ENCODE measurements around the gene LHX5. TPM values are rescaled to one million over a fixed set of nuclear protein-coding genes. Genes with fewer than 3 reads are reported as not detected.

The LHX5 gene
- total RNA-seq, 1 donor from 2014 or later: 0.50 TPM

DNA sequence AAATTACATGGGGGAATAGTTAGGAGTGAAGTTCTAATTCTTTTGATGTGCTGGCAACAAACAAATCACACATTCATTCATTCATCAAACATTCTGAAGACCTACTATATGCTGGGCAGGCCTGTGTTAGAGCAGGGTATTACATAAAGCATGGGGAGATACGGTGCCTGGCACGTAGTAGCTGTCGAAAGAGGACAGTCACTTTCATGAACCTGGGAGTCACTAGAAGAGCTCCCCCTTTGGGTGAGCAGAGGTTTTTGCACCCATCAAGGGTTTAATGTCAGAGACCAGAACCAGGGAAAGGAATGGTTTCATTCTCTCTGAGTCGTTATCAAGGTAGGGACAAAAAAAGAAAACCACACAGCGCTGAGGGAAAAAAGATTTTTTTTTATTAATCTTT lies 10.0 kb downstream of the LHX5 start:
- Histone ChIP-seq H3K27me3 (ENCODE audit: control insufficient read depth, insufficient read depth, low read length) (peaks cover 71% of the 10 kb centered on the region), H3K36me3 (ENCODE audit: control insufficient read depth, insufficient read depth, low read length) (no peaks in the 10 kb centered on the region), H3K4me3 (ENCODE audit: low read depth, low read length) (no peak overlapping the region)
- TF ChIP-seq, protein P1, sequence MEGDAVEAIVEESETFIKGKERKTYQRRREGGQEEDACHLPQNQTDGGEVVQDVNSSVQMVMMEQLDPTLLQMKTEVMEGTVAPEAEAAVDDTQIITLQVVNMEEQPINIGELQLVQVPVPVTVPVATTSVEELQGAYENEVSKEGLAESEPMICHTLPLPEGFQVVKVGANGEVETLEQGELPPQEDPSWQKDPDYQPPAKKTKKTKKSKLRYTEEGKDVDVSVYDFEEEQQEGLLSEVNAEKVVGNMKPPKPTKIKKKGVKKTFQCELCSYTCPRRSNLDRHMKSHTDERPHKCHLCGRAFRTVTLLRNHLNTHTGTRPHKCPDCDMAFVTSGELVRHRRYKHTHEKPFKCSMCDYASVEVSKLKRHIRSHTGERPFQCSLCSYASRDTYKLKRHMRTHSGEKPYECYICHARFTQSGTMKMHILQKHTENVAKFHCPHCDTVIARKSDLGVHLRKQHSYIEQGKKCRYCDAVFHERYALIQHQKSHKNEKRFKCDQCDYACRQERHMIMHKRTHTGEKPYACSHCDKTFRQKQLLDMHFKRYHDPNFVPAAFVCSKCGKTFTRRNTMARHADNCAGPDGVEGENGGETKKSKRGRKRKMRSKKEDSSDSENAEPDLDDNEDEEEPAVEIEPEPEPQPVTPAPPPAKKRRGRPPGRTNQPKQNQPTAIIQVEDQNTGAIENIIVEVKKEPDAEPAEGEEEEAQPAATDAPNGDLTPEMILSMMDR (IDR thresholded peaks at IDR 0.05; ENCODE audit: insufficient read depth, low read length, poor library complexity, severe bottlenecking): peak; percentile 50
- DNase-seq (ENCODE audit: low read depth): no peak

DNA sequence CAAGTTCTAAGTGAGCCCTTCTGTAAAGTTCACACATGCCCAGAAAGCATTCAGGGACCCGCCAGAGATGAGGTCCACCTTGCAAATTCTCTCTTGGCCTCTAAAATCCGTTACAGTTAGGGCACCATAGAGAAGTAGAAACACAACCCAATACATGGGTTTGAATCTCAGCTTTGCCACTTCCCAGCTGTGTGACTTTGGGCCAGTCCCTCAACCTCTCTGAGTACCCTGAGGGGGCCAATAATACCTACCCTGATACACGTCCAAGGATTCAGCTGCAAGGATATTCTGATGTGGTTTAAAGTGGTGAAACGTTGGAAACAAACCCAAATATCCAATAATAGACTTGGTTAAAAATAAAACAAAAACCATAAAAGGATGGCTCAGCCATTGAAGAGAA lies 11.7 kb downstream of the LHX5 start:
- no peak for DNase-seq (ENCODE audit: low read depth)
- H3K36me3 ChIP-seq (ENCODE audit: control insufficient read depth, insufficient read depth, low read length): no peaks in the 10 kb centered on the region
- no peak overlapping the region for H3K4me3 ChIP-seq (ENCODE audit: low read depth, low read length)
- H3K27me3 ChIP-seq (ENCODE audit: control insufficient read depth, insufficient read depth, low read length): peaks cover 59% of the 10 kb centered on the region
- TF ChIP-seq, protein P1 (IDR thresholded peaks at IDR 0.05; ENCODE audit: insufficient read depth, low read length, poor library complexity, severe bottlenecking): no peak

DNA sequence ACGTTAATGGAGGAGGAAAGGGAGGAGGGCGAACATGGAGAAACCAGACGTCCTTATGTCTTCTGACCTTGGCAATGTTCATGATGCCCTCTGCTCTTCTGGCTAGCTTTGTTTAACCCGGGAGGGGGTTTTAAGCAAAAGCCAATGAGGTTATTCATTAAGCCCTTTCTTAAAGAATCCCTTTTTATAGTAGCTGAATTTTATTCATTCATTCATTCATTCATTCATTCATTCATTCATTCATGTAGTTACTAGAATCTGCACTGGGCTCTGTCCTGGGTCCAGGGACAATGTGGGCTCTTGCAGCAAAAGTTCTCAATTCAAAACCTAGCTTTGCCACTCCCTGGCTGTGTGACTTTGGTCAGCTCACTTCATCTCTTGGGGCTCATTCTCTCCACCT lies 14.0 kb downstream of the LHX5 start:
- Histone ChIP-seq H3K4me3 (ENCODE audit: low read depth, low read length) (no peak overlapping the region), H3K36me3 (ENCODE audit: control insufficient read depth, insufficient read depth, low read length) (no peaks in the 10 kb centered on the region), H3K27me3 (ENCODE audit: control insufficient read depth, insufficient read depth, low read length) (peaks cover 36% of the 10 kb centered on the region)
- DNase-seq (ENCODE audit: low read depth): no peak
- TF ChIP-seq, protein P1 (IDR thresholded peaks at IDR 0.05; ENCODE audit: insufficient read depth, low read length, poor library complexity, severe bottlenecking): no peak

DNA sequence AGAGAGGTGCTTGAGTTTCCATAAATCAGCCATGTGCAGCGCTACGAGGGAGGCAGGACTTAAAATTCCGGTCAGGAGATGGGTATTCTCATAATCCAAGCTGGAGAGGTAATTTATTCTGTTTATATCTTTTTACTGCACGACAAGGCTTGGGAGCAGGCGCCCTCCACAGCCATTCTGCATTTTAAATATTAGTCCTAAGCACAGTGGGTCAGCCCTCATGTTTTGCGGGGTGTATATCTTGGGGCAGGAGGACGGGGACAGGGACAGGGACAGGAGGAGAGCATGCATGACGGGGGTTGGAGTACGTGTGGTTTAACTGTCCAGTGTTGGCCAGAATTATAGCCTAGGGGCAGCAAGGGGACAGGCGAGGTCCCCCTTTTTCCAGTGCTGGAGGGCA lies 14.5 kb downstream of the LHX5 start:
- H3K27me3 ChIP-seq (ENCODE audit: control insufficient read depth, insufficient read depth, low read length): peaks cover 31% of the 10 kb centered on the region
- DNase-seq (ENCODE audit: low read depth): no peak
- TF ChIP-seq, protein P1 (IDR thresholded peaks at IDR 0.05; ENCODE audit: insufficient read depth, low read length, poor library complexity, severe bottlenecking): no peak
- no peaks in the 10 kb centered on the region for H3K36me3 ChIP-seq (ENCODE audit: control insufficient read depth, insufficient read depth, low read length)
- no peak overlapping the region for H3K4me3 ChIP-seq (ENCODE audit: low read depth, low read length)

DNA sequence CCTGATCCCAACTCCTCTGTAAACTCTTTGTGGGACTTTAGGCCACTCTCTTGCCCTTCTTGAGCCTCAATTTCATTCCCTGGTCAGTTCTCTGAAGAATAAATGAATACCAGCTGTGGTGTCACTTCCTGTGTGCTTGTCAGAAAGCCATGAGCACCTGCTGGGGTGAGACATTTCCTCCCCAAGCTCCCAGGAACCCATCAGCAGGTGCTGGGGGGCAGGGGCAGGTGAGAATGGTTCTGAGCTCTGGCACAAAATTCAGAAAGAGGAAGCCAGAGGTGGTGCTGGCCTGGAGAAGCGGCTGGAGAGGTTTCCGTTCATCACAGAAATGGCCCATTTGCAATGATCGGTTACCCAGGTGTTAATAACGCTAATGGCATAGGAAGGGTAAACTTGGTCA lies 14.9 kb downstream of the LHX5 start:
- DNase-seq (ENCODE audit: low read depth): no peak
- no peak overlapping the region for H3K4me3 ChIP-seq (ENCODE audit: low read depth, low read length)
- H3K36me3 ChIP-seq (ENCODE audit: control insufficient read depth, insufficient read depth, low read length): no peaks in the 10 kb centered on the region
- TF ChIP-seq, protein P1 (IDR thresholded peaks at IDR 0.05; ENCODE audit: insufficient read depth, low read length, poor library complexity, severe bottlenecking): no peak
- peaks cover 31% of the 10 kb centered on the region for H3K27me3 ChIP-seq (ENCODE audit: control insufficient read depth, insufficient read depth, low read length)

DNA sequence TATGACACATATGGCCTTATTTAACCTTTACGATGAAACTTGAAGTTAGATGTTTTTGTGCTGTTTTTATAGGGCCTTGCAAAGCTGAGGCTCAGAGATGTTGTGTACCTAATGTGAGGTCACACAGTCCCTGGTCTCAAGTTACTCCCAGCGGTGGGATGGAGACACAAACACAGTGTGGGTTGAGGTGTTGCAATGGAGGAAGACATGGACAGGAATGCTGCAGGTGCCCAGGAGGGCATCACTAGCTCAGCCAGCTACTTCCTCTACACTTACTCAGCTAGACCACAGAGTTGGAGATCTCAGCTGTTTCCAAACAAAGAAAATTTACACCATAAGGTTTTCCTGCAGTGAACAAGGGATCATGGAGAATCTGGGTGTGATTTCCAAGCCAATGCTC lies 15.5 kb downstream of the LHX5 start:
- peaks cover 25% of the 10 kb centered on the region for H3K27me3 ChIP-seq (ENCODE audit: control insufficient read depth, insufficient read depth, low read length)
- no peak for DNase-seq (ENCODE audit: low read depth)
- no peak overlapping the region for H3K4me3 ChIP-seq (ENCODE audit: low read depth, low read length)
- TF ChIP-seq, protein P1 (IDR thresholded peaks at IDR 0.05; ENCODE audit: insufficient read depth, low read length, poor library complexity, severe bottlenecking): no peak
- no peaks in the 10 kb centered on the region for H3K36me3 ChIP-seq (ENCODE audit: control insufficient read depth, insufficient read depth, low read length)
